ENCODE measurements around the gene ADD3. TPM values are rescaled to one million over a fixed set of nuclear protein-coding genes. Genes with fewer than 3 reads are reported as not detected.

ADD3 gene
- total RNA-seq, 6 experiments from 2014 or later = 11.7 to 71.3 (median 16.2) TPM

DNA sequence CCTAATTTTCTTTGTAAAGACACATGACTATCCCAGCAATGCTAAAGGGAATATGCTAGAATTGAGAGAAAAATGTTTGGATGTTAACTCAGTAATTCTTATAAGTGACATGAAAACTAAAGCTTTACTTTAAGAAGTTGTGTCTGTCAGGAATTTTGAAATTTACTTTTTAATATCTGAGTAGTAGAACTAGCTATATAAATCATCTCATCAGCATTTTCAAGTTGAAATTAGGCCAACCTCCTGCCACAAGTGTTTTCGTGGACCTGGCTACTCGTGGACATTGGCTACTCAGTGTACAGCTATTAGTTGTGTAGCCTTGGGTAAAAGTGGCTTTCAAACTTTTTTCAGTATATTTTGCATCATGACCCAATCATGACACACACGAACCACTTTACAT lies 70.5 kb downstream of the ADD3 start:
- intact Hi-C loops (cut with DNase I) = no loop called here
- Histone ChIP-seq H3K9me3 (no peaks in the 10 kb centered on the region), H3K4me1 (peaks cover 0 to 19% (median 4%) of the 10 kb centered on the region in 4 donors), H3K27ac (peak overlapping the region in 1 of 3 donors; percentile 56), H3K4me3 (no peak overlapping the region), H3K36me3 (no peaks in the 10 kb centered on the region), H3K27me3 (no peaks in the 10 kb centered on the region)
- 64% methylated on average over 3 of the region's 3 CpGs for WGBS (ENCODE audit: insufficient coverage, low coverage, low lambda C conversion rate, missing lambda C conversion rate)
- DNase-seq = no peak
- no peak for ATAC-seq
- TF ChIP-seq POLR2A (IDR thresholded peaks at IDR 0.05) = no peak
- TF ChIP-seq, protein P1, sequence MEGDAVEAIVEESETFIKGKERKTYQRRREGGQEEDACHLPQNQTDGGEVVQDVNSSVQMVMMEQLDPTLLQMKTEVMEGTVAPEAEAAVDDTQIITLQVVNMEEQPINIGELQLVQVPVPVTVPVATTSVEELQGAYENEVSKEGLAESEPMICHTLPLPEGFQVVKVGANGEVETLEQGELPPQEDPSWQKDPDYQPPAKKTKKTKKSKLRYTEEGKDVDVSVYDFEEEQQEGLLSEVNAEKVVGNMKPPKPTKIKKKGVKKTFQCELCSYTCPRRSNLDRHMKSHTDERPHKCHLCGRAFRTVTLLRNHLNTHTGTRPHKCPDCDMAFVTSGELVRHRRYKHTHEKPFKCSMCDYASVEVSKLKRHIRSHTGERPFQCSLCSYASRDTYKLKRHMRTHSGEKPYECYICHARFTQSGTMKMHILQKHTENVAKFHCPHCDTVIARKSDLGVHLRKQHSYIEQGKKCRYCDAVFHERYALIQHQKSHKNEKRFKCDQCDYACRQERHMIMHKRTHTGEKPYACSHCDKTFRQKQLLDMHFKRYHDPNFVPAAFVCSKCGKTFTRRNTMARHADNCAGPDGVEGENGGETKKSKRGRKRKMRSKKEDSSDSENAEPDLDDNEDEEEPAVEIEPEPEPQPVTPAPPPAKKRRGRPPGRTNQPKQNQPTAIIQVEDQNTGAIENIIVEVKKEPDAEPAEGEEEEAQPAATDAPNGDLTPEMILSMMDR (IDR thresholded peaks at IDR 0.05) = no peak

DNA sequence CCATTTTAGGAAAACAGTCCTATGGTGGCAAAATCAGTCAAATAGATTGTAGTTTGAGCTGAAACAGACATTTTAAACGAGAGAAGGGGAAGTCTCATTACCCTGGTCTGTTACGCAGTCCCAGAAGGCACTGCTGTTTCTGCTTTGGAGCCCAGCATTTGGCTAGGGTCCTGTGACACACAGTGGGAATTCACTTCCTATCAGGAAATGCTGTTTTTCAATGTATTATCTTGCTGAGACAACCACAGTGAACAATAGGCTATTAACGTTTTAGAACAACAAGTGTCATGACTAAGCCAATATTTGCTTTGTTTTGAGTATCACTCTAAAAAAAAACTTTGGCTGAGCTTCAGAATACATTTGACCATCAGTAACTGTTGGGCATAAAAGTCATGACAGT lies 74.1 kb downstream of the ADD3 start:
- Histone ChIP-seq H3K27me3 (no peaks in the 10 kb centered on the region), H3K36me3 (no peaks in the 10 kb centered on the region), H3K4me3 (no peak overlapping the region), H3K4me1 (peaks cover 0 to 28% (median under 1%) of the 10 kb centered on the region in 4 donors), H3K27ac (peak overlapping the region in 2 of 3 donors; percentile 2 to 20), H3K9me3 (no peaks in the 10 kb centered on the region)
- DNase-seq = no peak
- no peak for TF ChIP-seq POLR2A (IDR thresholded peaks at IDR 0.05)
- TF ChIP-seq, protein P1 (IDR thresholded peaks at IDR 0.05) = no peak
- 23% methylated on average over 3 of the region's 3 CpGs for WGBS (ENCODE audit: insufficient coverage, low coverage, low lambda C conversion rate, missing lambda C conversion rate)
- ATAC-seq = peak; percentile 70 to 84 (median 77)
- intact Hi-C loops (cut with DNase I) = no loop called here

DNA sequence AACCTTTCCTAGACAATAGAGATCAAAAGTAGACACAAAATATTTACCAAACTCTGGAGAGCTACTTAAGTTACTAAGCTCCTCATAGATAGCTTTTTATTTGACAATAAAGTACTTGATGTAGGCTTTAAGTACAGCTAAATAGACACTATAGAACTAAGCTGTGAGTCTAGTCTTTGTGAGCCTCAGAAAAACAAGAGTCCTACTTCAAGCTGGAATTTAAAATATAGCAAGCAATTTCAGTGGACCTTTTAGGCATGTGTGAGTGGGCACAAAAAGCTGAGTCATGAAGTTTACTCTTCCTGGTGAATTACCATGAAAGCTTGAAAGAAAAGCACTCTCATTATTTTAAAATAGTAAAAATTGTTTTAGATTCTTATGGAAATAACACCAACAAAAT lies 76.1 kb downstream of the ADD3 start:
- no peak for DNase-seq
- TF ChIP-seq, protein P1 (IDR thresholded peaks at IDR 0.05) = no peak
- no peak for TF ChIP-seq POLR2A (IDR thresholded peaks at IDR 0.05)
- Histone ChIP-seq H3K4me1 (peaks cover 0 to 21% (median 0%) of the 10 kb centered on the region in 4 donors), H3K27ac (no peak overlapping the region), H3K9me3 (no peaks in the 10 kb centered on the region), H3K4me3 (no peak overlapping the region), H3K27me3 (no peaks in the 10 kb centered on the region), H3K36me3 (no peaks in the 10 kb centered on the region)
- ATAC-seq = peak in 1 of 4 donors; percentile 18
- intact Hi-C loops (cut with DNase I) = no loop called here

DNA sequence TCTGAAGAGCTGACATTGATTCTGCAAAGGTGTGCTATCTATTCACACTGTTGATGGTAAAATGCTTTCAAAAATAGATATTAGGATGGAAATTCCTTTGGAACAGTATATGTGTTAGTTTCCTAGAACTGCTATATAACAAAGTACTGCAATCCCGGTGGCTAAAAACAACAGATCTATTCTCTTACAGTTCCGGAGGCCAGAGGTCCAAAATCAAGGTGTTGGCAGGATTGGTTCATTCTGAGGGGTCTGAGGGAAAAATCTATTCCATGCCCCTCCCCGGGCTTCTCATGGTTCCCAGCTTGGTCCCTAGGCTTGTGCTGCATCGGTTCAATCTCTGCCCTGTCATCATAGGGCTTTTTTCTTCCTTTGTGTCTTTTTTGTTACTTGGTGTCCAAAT lies 79.9 kb downstream of the ADD3 start:
- intact Hi-C loops (cut with DNase I) = no loop called here
- 77% methylated on average over 2 of the region's 4 CpGs for WGBS (ENCODE audit: insufficient coverage, low coverage, low lambda C conversion rate, missing lambda C conversion rate)
- H3K27ac ChIP-seq = no peak overlapping the region

More for the DNA sequence above, 79.9 kb downstream of the ADD3 start:
- no peaks in the 10 kb centered on the region for H3K27me3 ChIP-seq
- ATAC-seq (no peak), DNase-seq (no peak)
- no peak overlapping the region for H3K4me3 ChIP-seq
- TF ChIP-seq POLR2A (IDR thresholded peaks at IDR 0.05) = no peak
- TF ChIP-seq, protein P1 (IDR thresholded peaks at IDR 0.05) = no peak
- no peaks in the 10 kb centered on the region for H3K36me3 ChIP-seq
- peaks cover 0 to 16% (median 0%) of the 10 kb centered on the region in 4 donors for H3K4me1 ChIP-seq
- H3K9me3 ChIP-seq = no peaks in the 10 kb centered on the region

Data from right lobe of liver (tissue), 6 donors.